KMS-11 (cell line): ENCODE measurements around the gene CCNF.

Source experiments
- H2AFZ ChIP-seq: fragments of 200-600 bp; sonication (generic); 2 replicates; pipeline ENCODE4 v1.6.1; 2016; ENCODE audit warnings: antibody characterized with exemption, mixed run types, low read depth
- H3K27ac ChIP-seq: fragments of 200-600 bp; sonication (generic); 2 replicates; pipeline ENCODE4 v1.6.1; 2016; ENCODE audit warnings: mild to moderate bottlenecking, mixed run types
- H3K27me3 ChIP-seq: fragments of 200-600 bp; sonication (generic); 2 replicates; pipeline ENCODE4 v1.6.1; 2017; ENCODE audit warnings: mild to moderate bottlenecking, low read depth, mixed run types, moderate library complexity; ENCODE audit not compliant: insufficient read depth
- H3K36me3 ChIP-seq: fragments of 200-600 bp; sonication (generic); 2 replicates; pipeline ENCODE4 v1.6.1; 2017; ENCODE audit warnings: mild to moderate bottlenecking, mixed run types; ENCODE audit not compliant: insufficient read depth
- H3K4me1 ChIP-seq: fragments of 200-600 bp; sonication (generic); 2 replicates; pipeline ENCODE4 v1.6.1; 2016; ENCODE audit warnings: mild to moderate bottlenecking, low read depth, mixed run types; ENCODE audit not compliant: poor library complexity, severe bottlenecking
- H3K4me2 ChIP-seq: fragments of 200-600 bp; sonication (generic); 2 replicates; pipeline ENCODE4 v1.7.0; 2016; ENCODE audit warnings: mild to moderate bottlenecking, mixed run types
- H3K4me3 ChIP-seq: fragments of 200-600 bp; sonication (generic); IDR thresholded peaks from 2 replicates; pipeline ENCODE4 v1.6.1; 2017; ENCODE audit warnings: low read depth, low read length, mixed read lengths; ENCODE audit not compliant: insufficient read depth
- H3K79me2 ChIP-seq: fragments of 200-600 bp; sonication (generic); 2 replicates; pipeline ENCODE4 v1.6.1; 2016; ENCODE audit warnings: low read depth, mixed run types; ENCODE audit not compliant: insufficient read depth
- H3K9ac ChIP-seq: fragments of 200-600 bp; sonication (generic); 2 replicates; pipeline ENCODE4 v1.6.1; 2016; ENCODE audit warnings: mild to moderate bottlenecking, mixed run types
- H4K20me1 ChIP-seq: fragments of 200-600 bp; sonication (generic); 2 replicates; pipeline ENCODE4 v1.6.1; 2016; ENCODE audit warnings: mild to moderate bottlenecking, mixed run types; ENCODE audit not compliant: insufficient read depth
- CTCF ChIP-seq: fragments of 200-600 bp; sonication (generic); conservative IDR thresholded peaks from 2 replicates; pipeline ENCODE4 v1.6.1; 2017; ENCODE audit warnings: low read depth, mild to moderate bottlenecking, antibody characterized with exemption, low read length, moderate library complexity, mixed read lengths

CCNF gene

GRCh38 chr16:2482249-2482648, 53.0 kb downstream of the CCNF start:
- Histone ChIP-seq H3K4me3 (no peak overlapping the region), H3K9ac (no peak overlapping the region), H3K79me2 (0 out of 2 replicates have a peak, but pooled peaks cover 10% of the 10 kb centered on the region), H3K27me3 (no peaks in the 10 kb centered on the region), H4K20me1 (no peaks in the 10 kb centered on the region), H3K36me3 (no peaks in the 10 kb centered on the region), H2AFZ (no peak overlapping the region), H3K4me2 (no peak overlapping the region), H3K27ac (no peak overlapping the region), H3K4me1 (no peaks in the 10 kb centered on the region)
- TF ChIP-seq CTCF: no peak

GRCh38 chr16:2482708-2483534, 53.7 kb downstream of the CCNF start:
- no peak overlapping the region for H2AFZ ChIP-seq
- no peak overlapping the region for H3K4me3 ChIP-seq
- 0 out of 2 replicates have a peak, but pooled peaks cover 8% of the 10 kb centered on the region for H3K79me2 ChIP-seq
- H3K36me3 ChIP-seq: no peaks in the 10 kb centered on the region
- no peaks in the 10 kb centered on the region for H3K4me1 ChIP-seq
- H3K27ac ChIP-seq: no peak overlapping the region
- no peak for TF ChIP-seq CTCF
- H3K4me2 ChIP-seq: no peak overlapping the region
- H3K9ac ChIP-seq: no peak overlapping the region
- no peaks in the 10 kb centered on the region for H4K20me1 ChIP-seq
- H3K27me3 ChIP-seq: no peaks in the 10 kb centered on the region

- H2AFZ ChIP-seq: no peak overlapping the region
- no peaks in the 10 kb centered on the region for H3K27me3 ChIP-seq
- H3K9ac ChIP-seq: no peak overlapping the region
- H3K4me2 ChIP-seq: no peak overlapping the region
- H3K27ac ChIP-seq: no peak overlapping the region
- 0 out of 2 replicates have a peak, but pooled peaks cover 4% of the 10 kb centered on the region for H3K79me2 ChIP-seq
- H3K4me3 ChIP-seq: no peak overlapping the region
- no peaks in the 10 kb centered on the region for H3K36me3 ChIP-seq
- H3K4me1 ChIP-seq: no peaks in the 10 kb centered on the region
- no peaks in the 10 kb centered on the region for H4K20me1 ChIP-seq
- no peak for TF ChIP-seq CTCF
These were observed 55.0 kb downstream of the CCNF start for GRCh38 chr16:2483939-2484897.

- Histone ChIP-seq H3K36me3 (no peaks in the 10 kb centered on the region), H3K9ac (no peak overlapping the region), H3K4me1 (no peaks in the 10 kb centered on the region), H4K20me1 (no peaks in the 10 kb centered on the region), H2AFZ (no peak overlapping the region), H3K4me3 (no peak overlapping the region), H3K4me2 (no peak overlapping the region), H3K79me2 (0 out of 2 replicates have a peak, but pooled peaks cover 4% of the 10 kb centered on the region), H3K27ac (no peak overlapping the region), H3K27me3 (no peaks in the 10 kb centered on the region)
- no peak for TF ChIP-seq CTCF
These were observed 55.8 kb downstream of the CCNF start for GRCh38 chr16:2484898-2485508.
